Mucosa of descending colon (tissue), 3 donors: ENCODE results near the gene SLC25A45. TPM values are rescaled to one million over a fixed set of nuclear protein-coding genes. Genes with fewer than 3 reads are reported as not detected.

ENCODE experiments used
- ATAC-seq: fragments of 200-7000 bp; cut with Tn5 transposase; one replicate; pipeline ENCODE4 v1.9.1; 2020; ENCODE audit warnings: mild to moderate bottlenecking, moderate library complexity
- DNase-seq, 3 donors: peaks; one replicate each; pipeline ENCODE4 v3.0.0-alpha.2; 2020
- H3K36me3 ChIP-seq: fragments of 200-600 bp; one replicate; pipeline ENCODE4 v1.8.0; 2021; ENCODE audit warnings: low read depth, mild to moderate bottlenecking
- H3K4me1 ChIP-seq: fragments of 200-600 bp; one replicate; pipeline ENCODE4 v1.8.0; 2021; ENCODE audit warnings: low read depth, mild to moderate bottlenecking
- H3K4me3 ChIP-seq: fragments of 200-600 bp; one replicate; pipeline ENCODE4 v1.8.0; 2021; ENCODE audit warnings: mild to moderate bottlenecking
- H3K9me3 ChIP-seq: fragments of 200-600 bp; one replicate; pipeline ENCODE4 v1.8.0; 2021; ENCODE audit warnings: mild to moderate bottlenecking
- intact Hi-C, 2 donors: fragments of 100-400 bp; cut with DNase I in 1 of 2; cut with micrococcal nuclease in 1 of 2; formaldehyde crosslinking; loops; one replicate each; pipeline versions ENCODE4 v1.11.0 to v1.11.1; 2022; cut with DNase I, micrococcal nuclease
- total RNA-seq, 3 donors: library from RNA; stranded (reverse); fragmentation: NEBNext Ultra II Directional in 2 of 3; extraction: Animal tissue kit (Norgen Biotek cat#: 25700) in 2 of 3; gene quantifications; one replicate each; pipeline versions ENCODE4 v1.2.1 to v1.2.4, GENCODE V29; 2021 to 2023
- TF ChIP-seq, protein P1 (sequence below): fragments of 200-600 bp; IDR thresholded peaks from one replicate; pipeline ENCODE4 v1.8.0; 2022; ENCODE audit warnings: antibody characterized with exemption, mild to moderate bottlenecking
- donor health status: DM: no; HTN: no; CAD: no; lungs with moderate emphysema.
- donor health status: DM: no; HTN: no; CAD: no.
- donor health status: DM: no; HTN: yes; CAD: no.

SLC25A45 gene
- total RNA-seq, 3 donors from 2014 or later = 8.0 to 10.5 (median 10.1) TPM

DNA sequence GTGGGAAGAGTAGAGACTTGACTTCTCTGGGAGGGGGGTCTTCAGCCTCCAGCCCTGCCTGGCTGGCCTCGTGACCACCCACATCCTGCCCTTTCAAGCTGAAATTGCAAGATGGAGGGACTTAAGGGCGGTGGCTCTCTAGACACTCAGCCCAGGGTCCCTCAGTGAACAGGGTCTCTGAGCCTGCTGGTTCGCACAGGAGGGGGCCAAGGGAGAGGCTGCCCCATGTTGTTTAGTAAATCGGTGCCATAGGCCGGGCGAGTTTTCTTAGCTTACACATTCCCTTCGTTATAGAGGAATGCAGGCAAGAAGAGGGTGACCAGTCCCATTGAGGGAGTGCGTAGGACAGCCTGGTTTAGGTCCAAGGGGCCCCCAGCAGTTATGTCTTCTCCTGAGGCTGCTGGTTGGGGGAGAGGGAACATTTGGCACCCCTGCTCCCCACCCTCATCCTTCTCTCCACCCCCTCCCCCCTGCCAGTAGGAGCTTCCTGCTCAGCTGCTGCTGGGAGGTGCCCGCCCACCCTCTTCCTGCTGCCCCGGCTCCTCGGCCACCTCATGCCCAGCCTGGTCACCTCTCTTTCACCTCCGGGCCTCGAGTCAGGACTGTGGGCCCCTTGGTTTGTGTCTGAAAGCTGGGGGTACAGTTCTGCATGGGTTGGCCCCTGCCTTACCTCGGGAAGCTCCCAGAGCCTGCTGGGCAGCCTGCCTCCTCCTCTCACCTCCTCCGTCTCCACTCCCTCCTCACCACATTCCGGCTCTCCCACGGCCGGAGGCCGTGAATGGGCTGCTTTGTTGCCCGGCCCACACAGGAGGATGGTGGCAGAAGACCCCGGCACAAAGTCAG is 7.9 kb upstream of the SLC25A45 start:
- no peak for DNase-seq
- intact Hi-C loops = no loop called here
- Histone ChIP-seq H3K36me3 (no peaks in the 10 kb centered on the region), H3K9me3 (no peaks in the 10 kb centered on the region), H3K4me3 (no peak overlapping the region), H3K4me1 (peaks cover 38% of the 10 kb centered on the region)
- TF ChIP-seq, protein P1, sequence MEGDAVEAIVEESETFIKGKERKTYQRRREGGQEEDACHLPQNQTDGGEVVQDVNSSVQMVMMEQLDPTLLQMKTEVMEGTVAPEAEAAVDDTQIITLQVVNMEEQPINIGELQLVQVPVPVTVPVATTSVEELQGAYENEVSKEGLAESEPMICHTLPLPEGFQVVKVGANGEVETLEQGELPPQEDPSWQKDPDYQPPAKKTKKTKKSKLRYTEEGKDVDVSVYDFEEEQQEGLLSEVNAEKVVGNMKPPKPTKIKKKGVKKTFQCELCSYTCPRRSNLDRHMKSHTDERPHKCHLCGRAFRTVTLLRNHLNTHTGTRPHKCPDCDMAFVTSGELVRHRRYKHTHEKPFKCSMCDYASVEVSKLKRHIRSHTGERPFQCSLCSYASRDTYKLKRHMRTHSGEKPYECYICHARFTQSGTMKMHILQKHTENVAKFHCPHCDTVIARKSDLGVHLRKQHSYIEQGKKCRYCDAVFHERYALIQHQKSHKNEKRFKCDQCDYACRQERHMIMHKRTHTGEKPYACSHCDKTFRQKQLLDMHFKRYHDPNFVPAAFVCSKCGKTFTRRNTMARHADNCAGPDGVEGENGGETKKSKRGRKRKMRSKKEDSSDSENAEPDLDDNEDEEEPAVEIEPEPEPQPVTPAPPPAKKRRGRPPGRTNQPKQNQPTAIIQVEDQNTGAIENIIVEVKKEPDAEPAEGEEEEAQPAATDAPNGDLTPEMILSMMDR = no peak
- ATAC-seq = no peak

DNA sequence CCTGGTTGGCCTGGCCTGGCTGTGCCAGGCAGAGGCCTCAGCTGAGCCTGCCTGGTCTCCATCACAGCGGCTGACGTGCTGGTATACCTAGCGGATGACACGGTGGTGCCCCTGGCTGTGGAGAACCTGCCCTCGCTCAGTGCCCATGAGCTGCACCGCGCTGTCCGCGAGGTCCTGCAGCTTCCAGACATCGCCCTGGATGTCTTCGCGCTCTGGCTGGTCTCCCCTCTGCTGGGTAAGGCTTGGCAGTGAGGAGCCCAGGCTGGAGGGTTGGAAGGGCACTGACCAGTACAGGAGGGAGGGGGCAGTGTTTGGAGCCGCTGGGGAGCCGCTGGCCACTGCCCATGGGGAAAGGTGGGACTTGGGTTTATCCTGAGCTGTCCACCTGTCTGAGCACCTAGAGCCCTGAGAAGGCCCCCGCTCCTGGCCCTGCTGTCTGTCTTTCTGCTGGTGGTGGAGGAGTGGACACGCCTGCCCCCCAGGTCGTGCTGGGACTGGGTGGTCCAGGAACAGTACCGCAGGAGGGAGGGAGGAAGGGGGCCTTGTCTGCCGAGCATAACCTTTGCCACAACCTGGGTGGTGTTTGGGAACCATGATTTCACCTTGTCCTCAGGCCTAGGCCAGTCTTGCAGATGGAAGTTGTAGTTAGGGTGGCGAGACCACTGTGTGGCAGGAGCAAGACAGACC is 7.0 kb upstream of the SLC25A45 start:
- intact Hi-C loops = no loop called here
- TF ChIP-seq, protein P1 = no peak
- no peaks in the 10 kb centered on the region for H3K36me3 ChIP-seq
- H3K4me1 ChIP-seq = peaks cover 38% of the 10 kb centered on the region
- no peak for DNase-seq
- H3K9me3 ChIP-seq = no peaks in the 10 kb centered on the region
- no peak for ATAC-seq
- no peak overlapping the region for H3K4me3 ChIP-seq

DNA sequence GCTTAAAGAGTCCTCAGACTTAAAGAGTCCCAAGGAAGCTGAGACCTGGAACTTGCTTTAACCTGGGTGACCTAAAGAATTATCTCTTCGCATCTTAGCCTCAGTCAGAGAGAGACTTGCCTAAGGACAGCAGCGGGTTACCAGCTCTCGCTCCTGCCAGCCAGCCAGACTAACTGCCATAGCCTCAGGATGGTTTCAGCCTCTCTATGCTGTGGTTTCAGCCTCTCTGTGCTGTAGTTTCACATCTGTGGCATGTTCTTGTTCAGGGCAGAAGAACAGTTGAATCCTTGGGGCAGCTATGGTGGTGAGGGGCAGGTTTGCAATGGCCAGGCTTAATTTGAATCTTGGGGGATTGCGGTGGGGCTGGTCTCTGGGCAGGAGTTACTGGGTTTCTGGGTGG is 6.3 kb upstream of the SLC25A45 start:
- Histone ChIP-seq H3K4me1 (peaks cover 43% of the 10 kb centered on the region), H3K9me3 (no peaks in the 10 kb centered on the region), H3K4me3 (no peak overlapping the region), H3K36me3 (no peaks in the 10 kb centered on the region)
- intact Hi-C loops = no loop called here
- no peak for DNase-seq
- TF ChIP-seq, protein P1 = no peak
- no peak for ATAC-seq

DNA sequence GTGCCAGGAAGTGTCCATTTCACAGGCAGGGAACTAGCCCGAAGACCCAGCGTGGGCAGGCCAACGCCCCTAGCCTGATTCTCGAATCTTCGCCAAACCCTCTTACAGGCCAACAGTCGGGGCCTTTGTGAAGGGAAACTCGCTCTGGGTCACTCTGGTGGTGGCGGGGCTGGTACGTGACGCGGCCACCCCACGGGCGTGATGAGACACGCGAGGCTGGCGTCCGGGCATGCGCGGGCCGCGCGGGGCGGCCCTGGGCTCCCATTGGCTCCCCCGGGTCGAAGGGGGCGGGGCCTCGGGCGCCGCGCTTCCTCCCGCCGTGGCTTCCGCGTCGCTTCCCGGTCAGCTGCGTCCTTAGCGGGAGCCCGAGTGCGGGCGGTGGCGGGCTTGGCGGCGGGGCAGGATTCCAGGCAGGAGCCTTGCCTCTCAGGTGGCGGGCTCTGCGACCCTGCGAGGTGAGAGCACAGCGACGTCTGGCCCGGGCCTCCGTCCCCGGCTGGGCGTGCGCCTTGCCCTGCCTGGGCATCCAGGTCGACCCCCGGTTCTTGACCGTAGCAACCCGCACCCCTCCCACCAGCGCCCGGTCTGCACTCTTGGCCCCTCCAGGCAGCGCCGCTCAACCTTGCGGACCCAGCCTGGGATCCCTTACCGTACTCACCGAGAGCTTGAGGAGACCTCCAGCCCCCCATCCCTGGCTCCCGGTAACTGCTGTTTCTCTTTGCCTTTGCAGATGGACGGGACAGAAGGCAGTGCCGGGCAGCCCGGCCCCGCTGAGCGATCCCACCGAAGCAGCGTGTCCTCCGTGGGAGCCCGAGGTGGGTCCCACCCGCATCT is 4.1 kb upstream of the SLC25A45 start, which contains the start of gene FRMD8:
TSS of gene FRMD8 (plus strand) at position 331 of the 834 bp plus-strand sequence. CDS start at position 731, 400 bp downstream.
- DNase-seq = peak; percentile 92 to 96 (median 95)
- peaks cover 64% of the 10 kb centered on the region for H3K4me1 ChIP-seq
- H3K4me3 ChIP-seq = peak within 1 kb of the TSS; percentile 68
- H3K9me3 ChIP-seq = no peaks in the 10 kb centered on the region
- TF ChIP-seq, protein P1 = no peak
- intact Hi-C loops = no loop called here
- ATAC-seq = peak; percentile 72
- H3K36me3 ChIP-seq = no peaks in the 10 kb centered on the region

DNA sequence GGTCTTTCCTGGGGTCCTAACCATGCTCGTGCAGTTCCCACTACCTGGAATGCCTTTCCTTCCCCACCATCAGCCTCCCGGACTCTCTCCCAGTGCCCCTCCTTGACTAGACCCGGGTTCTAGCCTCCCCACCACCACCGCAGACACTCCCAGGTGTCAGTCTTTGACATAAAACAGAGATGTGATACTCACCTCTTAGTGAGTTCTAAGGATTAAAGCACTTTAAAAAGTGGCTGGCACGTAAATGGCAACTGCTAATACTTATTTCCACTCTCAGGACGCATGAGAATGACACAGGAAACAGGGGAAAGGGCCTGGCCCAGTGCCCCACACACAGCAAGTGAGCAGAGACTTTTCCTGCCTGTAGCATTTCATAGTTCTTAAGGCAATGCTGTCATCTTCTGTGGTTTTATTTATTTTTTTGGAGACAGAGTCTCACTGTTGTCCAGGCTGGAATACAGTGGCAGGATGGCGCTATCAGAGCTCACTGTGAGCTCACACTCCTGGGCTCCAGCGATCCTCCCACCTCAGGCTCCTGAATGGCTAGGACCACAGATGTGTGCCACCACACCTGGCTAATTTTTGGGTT is 1.9 kb upstream of the SLC25A45 start:
- DNase-seq = no peak
- peaks cover 72% of the 10 kb centered on the region for H3K4me1 ChIP-seq
- no peak for ATAC-seq
- H3K4me3 ChIP-seq = no peak overlapping the region
- H3K36me3 ChIP-seq = no peaks in the 10 kb centered on the region
- TF ChIP-seq, protein P1 = no peak
- intact Hi-C loops = no loop called here
- H3K9me3 ChIP-seq = no peaks in the 10 kb centered on the region
